A673 (cell line): ENCODE measurements around the gene UBE2D1.

Experiments used
- CTCF ChIP-seq: fragments of 300-800, 200-600 bp; sonication (generic); conservative IDR thresholded peaks from 2 replicates; pipeline ENCODE4 v1.5.1; 2017; ENCODE audit warnings: low read depth, mild to moderate bottlenecking, antibody characterized with exemption, low read length, moderate library complexity, mixed read lengths
- EZH2 ChIP-seq: fragments of 200-600 bp; sonication (generic); IDR thresholded peaks from 2 replicates; pipeline ENCODE4 v1.6.1; 2017; ENCODE audit warnings: borderline replicate concordance, low read depth, mild to moderate bottlenecking, mixed read lengths, antibody characterized with exemption, low read length; ENCODE audit not compliant: poor library complexity, severe bottlenecking

DNA sequence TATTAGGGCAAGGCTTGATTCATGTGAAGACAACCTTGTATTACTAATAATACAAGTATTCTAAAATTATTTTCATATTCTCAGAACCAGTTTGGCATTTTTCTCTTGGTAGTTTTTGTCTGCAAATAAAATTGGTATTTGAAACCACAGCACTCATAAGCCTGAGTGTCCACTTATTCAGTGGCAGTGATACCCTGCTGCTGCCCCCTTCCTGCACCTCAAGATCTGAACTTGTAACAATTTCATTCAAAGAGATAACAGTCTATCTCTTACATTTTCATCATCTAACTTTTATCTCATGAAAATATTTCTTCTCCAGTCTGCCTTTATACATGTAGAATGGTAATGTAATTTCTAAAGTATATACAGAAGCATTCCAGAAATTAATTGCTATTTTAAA, 59.7 kb downstream of the UBE2D1 start:
- no peak for TF ChIP-seq CTCF
- no peak for TF ChIP-seq EZH2
